Vagina (tissue), 2 donors: ENCODE measurements around the gene MCM9. TPM values are rescaled to one million over a fixed set of nuclear protein-coding genes. Genes with fewer than 3 reads are reported as not detected.

ENCODE experiments used
- DNase-seq, 2 donors: peaks; one replicate each; pipeline ENCODE4 v3.0.0-alpha.2; 2017; ENCODE audit errors: extremely low spot score in 2 of 2
- H3K27ac ChIP-seq: fragments of 200-600 bp; sonication (generic); one replicate; pipeline ENCODE4 v1.5.1; 2019
- H3K27me3 ChIP-seq: fragments of 200-600 bp; sonication (generic); one replicate; pipeline ENCODE4 v1.5.1; 2019
- H3K36me3 ChIP-seq, 2 donors: fragments of 200-600 bp; sonication (generic); one replicate each; pipeline ENCODE4 v1.5.1; 2017 to 2019
- H3K4me1 ChIP-seq: fragments of 200-600 bp; sonication (generic); one replicate; pipeline ENCODE4 v1.5.1; 2019
- H3K4me3 ChIP-seq, 2 donors: fragments of 200-600 bp; sonication (generic); 1 replicate in 1 of 2; 2 replicates in 1 of 2; pipeline ENCODE4 v1.5.1; 2016 to 2019
- H3K9me3 ChIP-seq: fragments of 200-600 bp; sonication (generic); one replicate; pipeline ENCODE4 v1.5.1; 2019
- CTCF ChIP-seq, 3 experiments: fragments of 450-650 bp in 2 of 3; fragments of 200-600 bp in 1 of 3; sonication (generic) in 1 of 3; IDR thresholded peaks; one replicate each; pipeline ENCODE4 v1.5.1; 2017 to 2019; ENCODE audit warnings: antibody characterized with exemption in 3 of 3, mild to moderate bottlenecking in 2 of 3, moderate library complexity in 2 of 3
- POLR2A ChIP-seq, 2 donors: fragments of 450-650 bp; IDR thresholded peaks; one replicate each; pipeline ENCODE4 v1.6.1; 2017; ENCODE audit warnings: antibody characterized with exemption in 2 of 2, mild to moderate bottlenecking in 2 of 2, moderate library complexity in 2 of 2
- POLR2AphosphoS5 ChIP-seq, 2 donors: sonication (generic); formaldehyde crosslinking; IDR thresholded peaks; one replicate each; pipeline ENCODE4 v1.9.0; 2017; ENCODE audit warnings: antibody characterized with exemption in 2 of 2, mild to moderate bottlenecking in 2 of 2, low read depth in 1 of 2; ENCODE audit not compliant: insufficient read depth in 1 of 2
- intact Hi-C: fragments of 100-400 bp; cut with DNase I; formaldehyde crosslinking; loops from one replicate; pipeline ENCODE4 v1.15.1; 2023
- total RNA-seq: library from RNA; depleted of rRNA; stranded (reverse); fragments of >200 nt; gene quantifications from one replicate; pipeline ENCODE4 v1.2.3, GENCODE V29; 2016

The MCM9 gene
- total RNA-seq, 1 donor from 2014 or later = 25.8 TPM

- Histone ChIP-seq H3K4me1 (no peaks in the 10 kb centered on the region), H3K36me3 (no peaks in the 10 kb centered on the region), H3K9me3 (no peaks in the 10 kb centered on the region), H3K27ac (no peak overlapping the region), H3K27me3 (no peaks in the 10 kb centered on the region), H3K4me3 (no peak overlapping the region)
- TF ChIP-seq POLR2A (IDR thresholded peaks at IDR 0.05) = no peak
- no peak for TF ChIP-seq POLR2AphosphoS5 (IDR thresholded peaks at IDR 0.05; ENCODE audit: insufficient read depth in 1 of 2, low read depth in 1 of 2)
- no peak for TF ChIP-seq CTCF (IDR thresholded peaks at IDR 0.05)
- no peak for DNase-seq
- intact Hi-C loops = no loop called here
Observed at GRCh38 chr6:118952683-118953082, 17.7 kb upstream of the MCM9 start.

GRCh38 chr6:118945217-118945616 lies 10.3 kb upstream of the MCM9 start:
- Histone ChIP-seq H3K27me3 (no peaks in the 10 kb centered on the region), H3K4me1 (no peaks in the 10 kb centered on the region), H3K36me3 (no peaks in the 10 kb centered on the region), H3K9me3 (peaks cover 2% of the 10 kb centered on the region), H3K27ac (no peak overlapping the region), H3K4me3 (no peak overlapping the region)
- intact Hi-C loops = loop anchor here (5.0 kb wide), 1 partner anchor 878 kb away; no protein-coding TSS in a partner anchor
- TF ChIP-seq POLR2A (IDR thresholded peaks at IDR 0.05) (no peak), POLR2AphosphoS5 (IDR thresholded peaks at IDR 0.05; ENCODE audit: insufficient read depth in 1 of 2, low read depth in 1 of 2) (no peak), CTCF (IDR thresholded peaks at IDR 0.05) (no peak)
- DNase-seq = no peak

- Histone ChIP-seq H3K9me3 (peaks cover 2% of the 10 kb centered on the region), H3K27ac (no peak overlapping the region), H3K27me3 (no peaks in the 10 kb centered on the region), H3K4me1 (peaks cover 2% of the 10 kb centered on the region), H3K4me3 (no peak overlapping the region), H3K36me3 (no peaks in the 10 kb centered on the region)
- TF ChIP-seq CTCF (IDR thresholded peaks at IDR 0.05) (no peak), POLR2A (IDR thresholded peaks at IDR 0.05) (no peak), POLR2AphosphoS5 (IDR thresholded peaks at IDR 0.05; ENCODE audit: insufficient read depth in 1 of 2, low read depth in 1 of 2) (no peak)
- DNase-seq = peak in 1 of 2 donors; percentile 87
- intact Hi-C loops = no loop called here
Observed at GRCh38 chr6:118940770-118941169, 5.8 kb upstream of the MCM9 start.

GRCh38 chr6:118939683-118940082 lies 4.7 kb upstream of the MCM9 start:
- intact Hi-C loops = no loop called here
- Histone ChIP-seq H3K27ac (no peak overlapping the region), H3K4me3 (no peak overlapping the region), H3K4me1 (peaks cover 8% of the 10 kb centered on the region), H3K27me3 (no peaks in the 10 kb centered on the region), H3K36me3 (no peaks in the 10 kb centered on the region), H3K9me3 (no peaks in the 10 kb centered on the region)
- TF ChIP-seq CTCF (IDR thresholded peaks at IDR 0.05) (no peak), POLR2AphosphoS5 (IDR thresholded peaks at IDR 0.05; ENCODE audit: insufficient read depth in 1 of 2, low read depth in 1 of 2) (no peak), POLR2A (IDR thresholded peaks at IDR 0.05) (no peak)
- DNase-seq = no peak

GRCh38 chr6:118935978-118936703 lies 1.2 kb upstream of the MCM9 start:
- Histone ChIP-seq H3K4me1 (peaks cover 27% of the 10 kb centered on the region), H3K36me3 (no peaks in the 10 kb centered on the region), H3K4me3 (no peak overlapping the region), H3K9me3 (no peaks in the 10 kb centered on the region), H3K27ac (no peak overlapping the region), H3K27me3 (no peaks in the 10 kb centered on the region)
- no peak for TF ChIP-seq POLR2AphosphoS5 (IDR thresholded peaks at IDR 0.05; ENCODE audit: insufficient read depth in 1 of 2, low read depth in 1 of 2)
- no peak for DNase-seq
- intact Hi-C loops = no loop called here
